Lung (tissue), 12 donors: Measurements from ENCODE around the gene SATB1. TPM values are rescaled to one million over a fixed set of nuclear protein-coding genes. Genes with fewer than 3 reads are reported as not detected.
"Not testable (repeated sequence)": the region's sequence is repeated elsewhere in the genome, so short reads cannot be mapped to it uniquely, and the experiment has no call there.

Source experiments
- ATAC-seq: fragments of 200-7000 bp; cut with Tn5 transposase; one replicate; pipeline ENCODE4 v1.9.1; 2020; ENCODE audit warnings: moderate number of reproducible peaks; ENCODE audit not compliant: insufficient read depth, low FRiP score
- DNase-seq, 3 donors: peaks; one replicate each; pipeline ENCODE4 v3.0.0-alpha.2; 2013 to 2017
- H3K27ac ChIP-seq, 2 donors: one replicate each; pipeline ENCODE4 v1.5.1; 2013; ENCODE audit warnings: mild to moderate bottlenecking in 2 of 2, moderate library complexity in 2 of 2, control low read depth in 1 of 2, inconsistent platforms in 1 of 2, low read depth in 1 of 2, low read length in 1 of 2
- H3K27me3 ChIP-seq, 3 donors: one replicate each; pipeline ENCODE4 v1.5.1; 2013; ENCODE audit warnings: low read length in 2 of 3; ENCODE audit not compliant: control insufficient read depth in 3 of 3, insufficient read depth in 3 of 3
- H3K36me3 ChIP-seq, 4 donors: one replicate each; pipeline ENCODE4 v1.5.1; 2013; ENCODE audit warnings: low read length in 4 of 4, mild to moderate bottlenecking in 1 of 4, moderate library complexity in 1 of 4; ENCODE audit not compliant: control insufficient read depth in 4 of 4, insufficient read depth in 4 of 4
- H3K4me1 ChIP-seq, 5 donors: one replicate each; pipeline ENCODE4 v1.5.1; 2013; ENCODE audit warnings: low read length in 5 of 5, mild to moderate bottlenecking in 2 of 5, moderate library complexity in 1 of 5; ENCODE audit not compliant: control insufficient read depth in 5 of 5, insufficient read depth in 5 of 5
- H3K4me3 ChIP-seq: one replicate; pipeline ENCODE4 v1.5.1; 2013; ENCODE audit warnings: mild to moderate bottlenecking, control low read depth, moderate library complexity
- H3K9ac ChIP-seq, 2 donors: one replicate each; pipeline ENCODE4 v1.5.1; 2013; ENCODE audit warnings: low read length in 2 of 2, control low read depth in 1 of 2; ENCODE audit not compliant: insufficient read depth in 1 of 2
- H3K9me3 ChIP-seq, 4 donors: one replicate each; pipeline ENCODE4 v1.5.1; 2013; ENCODE audit warnings: low read length in 3 of 4, mild to moderate bottlenecking in 1 of 4, moderate library complexity in 1 of 4; ENCODE audit not compliant: control insufficient read depth in 4 of 4, insufficient read depth in 3 of 4
- CTCF ChIP-seq: IDR thresholded peaks from 2 replicates; pipeline ENCODE4 v1.5.1; 2012; ENCODE audit warnings: mild to moderate bottlenecking; ENCODE audit errors: control extremely low read depth, extremely low read depth
- WGBS, 2 donors: extraction: QIAGEN DNeasy Blood & Tissue Kit; methylation state at CpG; one replicate each; pipeline ENCODE4 v1.1.7; 2013; 5-methylcytosine and 5-hydroxymethylcytosine counted together
- polyA plus RNA-seq, 2 donors: library from polyadenylated mRNA; stranded (reverse); fragments of 200-250 nt; gene quantifications; one replicate each; pipeline ENCODE4 v1.2.1, GENCODE V29; 2013
- total RNA-seq, 2 donors: library from RNA; depleted of rRNA in 1 of 2; stranded (reverse); fragments of >200 nt in 1 of 2; gene quantifications; one replicate each; pipeline ENCODE4 v1.2.1, GENCODE V29; 2014 to 2021
- donor health status: control.
- donor health status: control.
- donor health status: Bipolar disorder and iron deficiency.
- donor health status: healthy.
- donor health status: DM: yes; HTN: yes; CAD: no.

SATB1 gene
- total and polyA plus RNA-seq, 4 donors: 11.4 to 116 (median 16.9) TPM

- H3K27ac ChIP-seq: no peak overlapping the region
- 84 to 85% methylated on average over 1 of the region's 1 CpG for WGBS, 2 donors
- no peak overlapping the region for H3K9ac ChIP-seq
- H3K27me3 ChIP-seq: no peaks in the 10 kb centered on the region
- peaks cover 0 to 6% (median 0%) of the 10 kb centered on the region in 5 donors for H3K4me1 ChIP-seq
- DNase-seq (no peak), ATAC-seq (no peak)
- no peak for TF ChIP-seq CTCF
- no peaks in the 10 kb centered on the region for H3K9me3 ChIP-seq
- H3K4me3 ChIP-seq: no peak overlapping the region
- no peaks in the 10 kb centered on the region for H3K36me3 ChIP-seq
Measured at GRCh38 chr3:18337231-18337630, 87.9 kb downstream of the SATB1 start.

- no peak overlapping the region for H3K9ac ChIP-seq
- DNase-seq (peak in 1 of 3 donors; percentile 26), ATAC-seq (no peak)
- no peaks in the 10 kb centered on the region for H3K27me3 ChIP-seq
- no peaks in the 10 kb centered on the region for H3K9me3 ChIP-seq
- H3K36me3 ChIP-seq: no peaks in the 10 kb centered on the region
- TF ChIP-seq CTCF: no peak
- peaks cover 0 to 6% (median 0%) of the 10 kb centered on the region in 5 donors for H3K4me1 ChIP-seq
- no peak overlapping the region for H3K27ac ChIP-seq
- H3K4me3 ChIP-seq: no peak overlapping the region
Measured at GRCh38 chr3:18334837-18335601, 90.1 kb downstream of the SATB1 start.

GRCh38 chr3:18330772-18331441 is 94.2 kb downstream of the SATB1 start:
- not testable (repeated sequence) for H3K36me3 ChIP-seq, H3K27me3 ChIP-seq, H3K4me3 ChIP-seq, ATAC-seq, H3K4me1 ChIP-seq, H3K27ac ChIP-seq, H3K9me3 ChIP-seq, DNase-seq, H3K9ac ChIP-seq
- 75 to 90% methylated on average over 23 to 24 of the region's 25 CpGs for WGBS, 2 donors

GRCh38 chr3:18308096-18308650 is 117.0 kb downstream of the SATB1 start:
- Histone ChIP-seq H3K27me3 (no peaks in the 10 kb centered on the region), H3K4me3 (no peak overlapping the region), H3K9ac (no peak overlapping the region), H3K4me1 (peaks cover 0 to 3% (median 0%) of the 10 kb centered on the region in 5 donors), H3K36me3 (no peaks in the 10 kb centered on the region), H3K27ac (no peak overlapping the region), H3K9me3 (no peaks in the 10 kb centered on the region)
- no peak for DNase-seq
- ATAC-seq: no peak
- TF ChIP-seq CTCF: no peak
- WGBS, 2 donors: 28 to 37% methylated on average over 5 of the region's 5 CpGs
